SJCRH30 (cell line): ENCODE data around the gene WASL. TPM values are rescaled to one million over a fixed set of nuclear protein-coding genes. Genes with fewer than 3 reads are reported as not detected.
A peak's percentile ranks its signal among the peaks of the same experiment; 100 is the strongest.
"Not testable (repeated sequence)": the region's sequence is repeated elsewhere in the genome, so short reads cannot be mapped to it uniquely, and the experiment has no call there.

Experiments
- DNase-seq, 2 experiments: peaks; one replicate each; pipeline ENCODE4 v3.0.0-alpha.2; 2015 to 2020
- H3K27ac ChIP-seq: fragments of 250-450 bp; sonication (Bioruptor Pico); 2 replicates; pipeline ENCODE4 v1.5.1; 2020; ENCODE audit warnings: mild to moderate bottlenecking, moderate library complexity
- H3K27me3 ChIP-seq: fragments of 250-450 bp; sonication (Bioruptor Pico); 2 replicates; pipeline ENCODE4 v1.5.1; 2020; ENCODE audit warnings: mild to moderate bottlenecking, moderate library complexity
- H3K36me3 ChIP-seq: fragments of 250-450 bp; sonication (Bioruptor Pico); 2 replicates; pipeline ENCODE4 v1.5.1; 2020; ENCODE audit warnings: mild to moderate bottlenecking, moderate library complexity
- H3K4me1 ChIP-seq: fragments of 250-450 bp; sonication (Bioruptor Pico); 2 replicates; pipeline ENCODE4 v1.5.1; 2020; ENCODE audit warnings: mild to moderate bottlenecking, moderate library complexity
- H3K4me3 ChIP-seq: fragments of 250-450 bp; sonication (Bioruptor Pico); 2 replicates; pipeline ENCODE4 v1.5.1; 2020; ENCODE audit warnings: mild to moderate bottlenecking, moderate library complexity
- H3K9me3 ChIP-seq: fragments of 250-450 bp; sonication (Bioruptor Pico); replicated peaks from 2 replicates; pipeline ENCODE4 v1.5.1; 2020; ENCODE audit warnings: mild to moderate bottlenecking, moderate library complexity
- total RNA-seq: library from RNA; depleted of rRNA; stranded (reverse); fragments of >200 nt; shearing (Covaris generic); gene quantifications from 2 replicates; pipeline ENCODE4 v1.2.3, GENCODE V29; 2014; rRNA removed

Gene WASL
- total RNA-seq: 25.4 and 26.4 TPM in 2 replicates

DNA sequence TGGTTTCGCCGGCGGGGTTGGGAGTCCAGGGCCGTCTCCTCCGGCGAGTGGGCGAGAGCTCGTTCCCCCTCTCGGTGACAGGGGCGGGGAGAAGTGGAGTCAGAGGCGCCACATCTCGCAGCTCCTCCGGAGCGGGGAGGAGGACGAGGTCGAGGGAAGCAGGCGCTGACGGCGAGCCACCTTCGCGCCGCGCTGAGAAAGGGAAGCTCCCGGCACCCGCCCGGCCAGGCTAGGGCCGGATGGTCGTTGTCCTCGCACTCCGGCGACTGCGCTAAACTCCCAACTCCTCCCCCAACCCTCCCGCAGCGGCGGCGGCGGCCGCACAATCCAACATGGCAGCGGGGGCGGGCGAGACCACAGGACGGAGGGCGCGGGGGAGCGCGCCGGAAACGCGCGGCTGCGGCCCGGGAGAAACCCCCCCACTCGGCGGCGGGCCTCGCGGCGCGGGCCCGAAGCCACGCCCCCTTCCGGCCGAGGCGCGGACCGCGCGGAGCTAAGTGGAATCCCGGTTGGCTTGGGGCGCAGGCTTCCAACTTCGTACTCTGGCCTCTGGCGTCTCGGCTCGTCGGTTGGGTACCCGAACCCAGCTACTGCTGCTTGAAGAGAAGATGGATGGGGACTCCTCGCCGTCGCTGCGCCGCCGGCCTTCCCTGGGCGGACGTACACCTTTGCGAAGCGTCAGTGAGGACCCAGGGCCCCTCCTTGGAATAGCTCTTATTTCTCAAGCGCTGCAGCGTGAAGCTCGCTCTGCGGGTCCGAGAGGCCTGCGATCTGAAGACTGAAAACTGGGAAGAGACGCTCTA lies at the start of gene WASL:
Gene WASL, minus strand, starts transcription at position 270 of the 803 bp plus-strand sequence. Its CDS starts 269 bp downstream, at position 1.
- H3K27ac ChIP-seq: peak within 1 kb of the TSS; percentile 82
- no peaks in the 10 kb centered on the region for H3K27me3 ChIP-seq
- no peaks in the 10 kb centered on the region for H3K9me3 ChIP-seq
- peaks cover 12% of the 10 kb centered on the region; the same call in 1 of the 2 replicates for H3K4me1 ChIP-seq
- DNase-seq: peak; percentile 90 to 94
- H3K36me3 ChIP-seq: no peaks in the 10 kb centered on the region
- peak within 1 kb of the TSS; percentile 86 for H3K4me3 ChIP-seq

DNA sequence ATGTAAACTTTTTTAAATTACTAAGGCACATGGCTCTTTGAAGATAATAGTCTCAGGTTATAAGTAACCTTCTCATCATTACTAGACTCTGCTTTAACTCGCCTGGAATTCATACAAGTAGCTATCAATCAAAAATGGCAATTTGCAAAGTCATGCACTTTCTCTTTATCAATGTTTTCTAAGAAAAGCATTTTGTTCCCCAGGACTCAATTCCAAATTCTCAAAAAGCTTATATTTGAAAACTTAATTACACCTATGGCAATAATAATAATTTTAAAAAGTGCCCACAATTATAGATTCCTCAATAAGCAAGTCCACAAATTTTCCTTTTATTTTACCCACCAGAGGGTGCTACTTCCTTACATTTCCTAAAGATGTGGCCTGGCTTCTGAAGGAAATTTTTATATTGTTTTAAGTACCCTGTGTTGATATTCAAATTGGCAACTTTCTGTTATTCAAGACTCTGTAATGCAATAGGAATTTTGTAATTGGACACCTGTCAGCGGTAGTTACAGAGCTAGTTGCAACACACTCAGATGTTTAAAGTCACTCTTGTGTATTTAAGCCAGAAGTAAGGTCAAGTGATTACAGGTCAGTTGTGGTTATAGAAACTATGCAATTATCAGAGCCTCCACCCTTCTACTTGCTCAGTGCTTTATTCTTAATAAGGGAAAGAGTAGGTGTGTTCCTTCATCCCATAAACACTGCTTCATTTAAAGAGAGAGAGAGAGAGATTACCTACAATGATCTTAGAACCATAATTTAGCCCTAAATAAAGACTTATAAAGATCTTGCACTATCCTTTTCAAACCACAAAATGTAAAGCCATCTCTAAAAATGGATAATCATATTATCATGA lies 49.1 kb upstream of the WASL start:
- Histone ChIP-seq H3K27ac (no peak overlapping the region), H3K4me3 (no peak overlapping the region), H3K27me3 (no peaks in the 10 kb centered on the region), H3K9me3 (no peaks in the 10 kb centered on the region), H3K4me1 (peaks cover 12% of the 10 kb centered on the region), H3K36me3 (no peaks in the 10 kb centered on the region)
- peak; percentile 6 to 62 for DNase-seq

DNA sequence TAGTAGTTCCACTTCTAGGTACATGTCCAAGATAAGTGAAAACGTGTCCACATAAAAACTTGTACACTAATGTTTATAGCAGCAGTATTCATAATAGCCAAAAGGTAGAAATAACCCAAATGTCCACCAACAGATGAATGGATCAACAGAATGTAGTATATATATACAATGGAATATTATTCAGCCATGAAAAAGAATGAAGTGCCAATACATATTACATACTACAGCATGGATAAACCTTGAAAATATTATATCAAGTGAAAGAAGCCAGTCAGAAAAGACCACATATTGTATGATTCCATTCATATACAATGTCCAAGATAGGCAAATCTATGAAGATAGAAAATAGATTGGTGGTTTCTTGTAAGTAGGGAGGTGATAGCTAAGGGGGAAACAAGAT lies 47.8 kb upstream of the WASL start:
- H3K9me3 ChIP-seq: no peaks in the 10 kb centered on the region
- DNase-seq: no peak
- H3K36me3 ChIP-seq: no peaks in the 10 kb centered on the region
- H3K4me3 ChIP-seq: no peak overlapping the region
- H3K27ac ChIP-seq: no peak overlapping the region
- peaks cover 12% of the 10 kb centered on the region for H3K4me1 ChIP-seq
- no peaks in the 10 kb centered on the region for H3K27me3 ChIP-seq

DNA sequence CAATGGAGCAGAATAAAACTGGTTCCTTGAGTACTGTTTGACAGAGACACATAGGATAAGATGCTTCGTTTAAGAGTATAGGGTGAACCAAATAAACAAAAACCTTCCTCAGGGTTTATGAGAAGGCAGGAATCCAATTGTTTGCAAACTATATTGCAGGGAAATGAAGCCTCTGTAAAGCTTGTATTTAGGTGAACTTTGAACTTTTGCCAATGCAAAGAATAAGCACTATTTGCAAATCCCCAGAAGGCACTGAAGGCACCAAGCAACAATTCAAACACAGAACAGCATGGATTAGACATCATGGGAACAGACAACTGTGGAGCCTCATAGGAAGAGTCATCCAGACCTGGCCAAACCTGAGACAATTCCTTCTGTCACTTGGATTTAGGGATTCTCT lies 47.1 kb upstream of the WASL start:
- Histone ChIP-seq H3K27me3 (no peaks in the 10 kb centered on the region), H3K27ac (no peak overlapping the region), H3K36me3 (no peaks in the 10 kb centered on the region), H3K4me3 (no peak overlapping the region), H3K9me3 (no peaks in the 10 kb centered on the region), H3K4me1 (peaks cover 12% of the 10 kb centered on the region)
- no peak for DNase-seq

DNA sequence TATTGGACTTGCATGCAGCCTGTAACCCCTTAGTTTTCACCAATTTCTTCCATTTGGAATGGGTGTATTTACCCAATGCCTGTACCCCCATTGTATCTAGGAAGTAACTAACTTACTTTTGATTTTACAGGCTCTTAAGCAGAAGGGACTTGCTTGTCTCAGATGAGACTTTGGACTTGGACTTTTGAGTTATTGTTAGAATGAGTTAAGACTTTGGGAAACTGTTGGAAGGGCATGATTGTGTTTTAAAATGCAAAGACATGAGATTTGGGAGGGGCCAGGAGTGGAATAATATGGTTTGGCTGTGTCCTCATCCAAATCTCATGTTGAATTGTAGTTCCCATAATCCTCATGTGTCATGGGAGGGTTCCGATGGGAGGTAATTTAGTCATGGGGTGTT lies 46.3 kb upstream of the WASL start:
- not testable (repeated sequence) for H3K27me3 ChIP-seq, H3K9me3 ChIP-seq, DNase-seq, H3K4me3 ChIP-seq, H3K36me3 ChIP-seq, H3K27ac ChIP-seq
- peaks cover 12% of the 10 kb centered on the region for H3K4me1 ChIP-seq

DNA sequence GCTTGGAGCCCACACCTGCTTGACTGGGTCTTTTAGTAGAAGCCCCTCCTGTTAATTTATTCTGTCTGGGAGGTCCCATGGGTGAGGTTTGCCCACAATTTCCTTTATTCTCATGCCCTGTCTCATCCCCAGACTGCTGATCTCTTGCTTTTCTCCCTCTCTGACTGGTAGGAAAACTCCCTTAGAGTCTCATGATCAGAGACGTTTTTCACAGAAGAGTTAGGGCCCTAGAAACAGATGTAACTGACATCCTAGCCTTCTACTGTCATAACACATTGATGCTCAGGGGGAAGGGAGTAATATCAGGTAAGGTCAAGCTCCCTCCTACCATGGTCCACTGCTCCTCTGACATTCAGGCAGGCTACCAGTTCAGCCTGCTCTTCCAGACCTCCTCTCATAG lies 43.7 kb upstream of the WASL start:
- Histone ChIP-seq H3K9me3 (no peaks in the 10 kb centered on the region), H3K27ac (no peak overlapping the region), H3K27me3 (no peaks in the 10 kb centered on the region), H3K4me1 (0 out of 2 replicates have a peak, but pooled peaks cover under 1% of the 10 kb centered on the region), H3K36me3 (no peaks in the 10 kb centered on the region), H3K4me3 (no peak overlapping the region)
- DNase-seq: no peak

DNA sequence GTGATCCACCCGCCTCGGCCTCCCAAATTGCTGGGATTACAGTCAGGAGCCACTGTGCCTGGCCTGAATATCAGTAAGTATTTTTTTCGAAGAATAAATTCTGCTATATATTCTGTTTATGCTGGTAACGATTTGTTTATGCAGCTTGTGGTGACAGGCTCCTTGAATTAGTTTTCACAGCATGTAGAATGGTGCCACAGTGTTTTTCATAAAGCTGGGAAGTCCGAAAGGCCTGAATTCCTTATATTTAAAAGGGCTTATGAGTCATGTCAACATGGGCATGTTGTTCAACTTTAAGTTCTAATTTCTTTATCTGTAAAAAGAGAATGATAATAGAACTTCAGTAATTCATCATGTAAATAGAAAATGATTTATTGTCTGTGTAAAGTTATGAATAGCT lies 42.2 kb upstream of the WASL start:
- no peaks in the 10 kb centered on the region for H3K9me3 ChIP-seq
- no peak for DNase-seq
- no peak overlapping the region for H3K4me3 ChIP-seq
- no peaks in the 10 kb centered on the region for H3K27me3 ChIP-seq
- no peaks in the 10 kb centered on the region for H3K4me1 ChIP-seq
- no peak overlapping the region for H3K27ac ChIP-seq
- no peaks in the 10 kb centered on the region for H3K36me3 ChIP-seq

DNA sequence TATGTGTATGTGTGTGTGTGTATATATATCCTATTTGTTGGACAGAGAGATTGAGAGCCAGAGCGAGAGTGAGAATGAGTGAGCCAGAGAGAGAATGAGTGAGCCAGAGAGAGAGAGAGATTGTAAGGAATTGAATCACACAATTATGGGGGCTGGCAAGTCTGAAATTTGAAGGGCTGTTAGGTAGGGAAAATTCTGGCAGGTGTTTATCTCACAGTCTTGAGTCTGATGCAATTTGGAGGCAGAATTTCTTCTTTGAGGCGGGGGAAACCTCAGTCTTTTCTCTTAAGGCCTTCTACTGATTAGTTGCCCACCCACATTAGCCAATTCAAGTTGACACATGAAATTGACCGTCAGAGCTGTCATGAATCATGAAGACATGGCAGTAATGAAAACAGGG lies 41.0 kb upstream of the WASL start:
- H3K27me3 ChIP-seq: no peaks in the 10 kb centered on the region
- no peaks in the 10 kb centered on the region for H3K4me1 ChIP-seq
- no peak for DNase-seq
- no peaks in the 10 kb centered on the region for H3K36me3 ChIP-seq
- no peaks in the 10 kb centered on the region for H3K9me3 ChIP-seq
- no peak overlapping the region for H3K27ac ChIP-seq
- no peak overlapping the region for H3K4me3 ChIP-seq

DNA sequence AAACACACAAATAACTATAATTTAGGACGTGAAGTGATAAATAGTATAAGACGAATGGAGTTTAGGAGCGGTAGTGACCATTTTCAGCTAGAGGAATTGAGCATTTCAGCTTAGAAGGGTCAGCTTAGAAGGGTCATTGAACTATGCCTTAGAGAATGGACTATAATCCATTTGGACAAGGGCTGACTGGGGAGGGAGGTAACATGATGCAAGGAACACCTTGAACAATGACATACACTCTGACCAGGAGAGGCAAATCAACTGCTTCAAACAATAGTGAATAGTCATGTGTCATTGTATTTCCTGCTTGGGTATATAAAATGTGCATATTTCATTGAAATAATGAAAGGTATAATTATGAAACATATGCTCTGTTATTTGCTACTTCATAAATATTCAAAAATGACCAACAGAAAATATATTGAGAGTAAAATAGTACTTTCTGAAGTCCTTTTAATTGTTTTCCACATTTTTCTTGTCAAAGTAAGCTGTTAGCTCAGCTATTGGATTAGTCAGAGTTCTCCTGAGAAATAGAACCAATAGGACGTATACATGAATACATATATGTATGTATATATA lies 40.5 kb upstream of the WASL start:
- DNase-seq: no peak
- Histone ChIP-seq H3K27me3 (no peaks in the 10 kb centered on the region), H3K4me3 (no peak overlapping the region), H3K9me3 (no peaks in the 10 kb centered on the region), H3K36me3 (no peaks in the 10 kb centered on the region), H3K27ac (no peak overlapping the region), H3K4me1 (no peaks in the 10 kb centered on the region)

DNA sequence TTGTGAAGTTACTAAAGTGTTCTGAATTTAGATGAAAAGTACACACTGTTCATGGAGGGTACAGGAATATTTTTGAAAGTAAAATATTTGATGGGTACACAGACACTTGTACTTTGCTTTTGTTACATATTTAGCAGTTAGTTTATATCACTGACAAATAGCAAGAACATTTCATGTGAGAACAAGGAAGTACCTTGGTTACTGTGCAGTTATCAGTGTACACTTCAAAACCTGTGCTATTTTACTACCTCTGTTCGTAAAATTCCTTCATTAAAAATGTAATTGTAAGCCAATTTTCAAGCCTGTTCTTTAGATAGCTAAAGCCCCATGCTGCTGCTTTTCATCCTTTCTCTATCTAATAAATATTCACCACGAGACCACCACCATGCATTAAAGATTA lies 39.8 kb upstream of the WASL start:
- Histone ChIP-seq H3K27me3 (no peaks in the 10 kb centered on the region), H3K36me3 (no peaks in the 10 kb centered on the region), H3K9me3 (no peaks in the 10 kb centered on the region), H3K4me1 (no peaks in the 10 kb centered on the region), H3K27ac (no peak overlapping the region), H3K4me3 (no peak overlapping the region)
- DNase-seq: no peak

DNA sequence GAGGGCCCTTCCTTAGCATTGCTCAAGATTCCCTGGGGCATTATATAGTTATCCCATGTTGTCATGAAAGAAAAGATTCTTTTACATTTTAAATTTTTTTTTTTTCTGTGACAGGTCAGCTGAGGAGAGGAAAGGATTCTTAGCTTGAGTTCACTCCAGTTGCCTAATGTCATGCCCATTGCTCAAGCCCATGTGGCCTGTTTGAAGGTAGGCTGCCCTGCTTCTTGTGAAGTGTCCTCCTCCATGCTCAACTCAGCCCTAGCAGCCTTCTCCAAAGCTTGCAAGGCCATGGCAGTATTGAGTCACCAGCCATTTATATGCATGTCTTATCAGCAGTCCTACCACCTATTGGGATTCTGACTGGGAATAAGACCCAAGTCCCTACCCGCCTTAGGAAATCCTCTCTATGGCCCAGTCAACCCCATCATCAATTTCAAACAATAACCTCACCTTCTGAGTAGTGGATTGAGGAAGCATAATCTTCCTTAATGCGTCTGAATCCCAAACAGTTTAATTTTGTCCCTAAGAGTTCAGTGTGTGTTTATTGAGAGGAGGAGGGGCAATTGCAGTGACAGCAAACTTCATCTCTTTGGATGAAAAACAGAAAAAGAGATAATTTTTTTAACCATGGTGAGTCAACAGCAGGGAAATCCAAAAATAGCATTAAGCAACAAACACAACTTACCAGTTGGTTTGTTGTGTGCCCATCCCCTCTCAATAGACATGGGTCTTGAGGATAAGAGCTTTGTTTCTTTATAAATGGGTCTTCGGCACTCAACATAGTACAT lies 38.6 kb upstream of the WASL start:
- H3K27ac ChIP-seq: no peak overlapping the region
- H3K9me3 ChIP-seq: no peaks in the 10 kb centered on the region
- H3K4me3 ChIP-seq: no peak overlapping the region
- H3K36me3 ChIP-seq: no peaks in the 10 kb centered on the region
- no peaks in the 10 kb centered on the region for H3K4me1 ChIP-seq
- no peaks in the 10 kb centered on the region for H3K27me3 ChIP-seq
- no peak for DNase-seq

DNA sequence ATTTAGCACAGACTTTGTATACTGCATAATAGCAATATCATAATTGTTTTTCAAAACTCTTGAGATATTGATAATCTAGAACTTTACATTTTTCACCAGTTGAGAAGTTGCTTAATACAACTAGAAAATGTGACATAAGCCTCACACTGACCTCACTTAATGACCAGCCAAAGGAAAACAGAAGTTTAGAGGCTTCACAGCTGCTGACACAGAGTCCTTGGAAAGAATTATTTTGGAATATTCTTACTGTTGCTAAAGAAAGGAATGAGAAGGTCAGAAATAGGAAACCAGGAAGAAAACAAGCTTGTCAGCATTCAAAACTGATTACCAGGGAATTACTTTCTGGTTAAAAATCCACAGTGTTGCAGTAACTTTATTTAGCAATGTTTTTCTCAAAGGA lies 35.5 kb upstream of the WASL start:
- Histone ChIP-seq H3K36me3 (no peaks in the 10 kb centered on the region), H3K27me3 (no peaks in the 10 kb centered on the region), H3K27ac (no peak overlapping the region), H3K4me1 (peaks cover 5% of the 10 kb centered on the region; the same call in 1 of the 2 replicates), H3K4me3 (no peak overlapping the region), H3K9me3 (no peaks in the 10 kb centered on the region)
- DNase-seq: no peak

DNA sequence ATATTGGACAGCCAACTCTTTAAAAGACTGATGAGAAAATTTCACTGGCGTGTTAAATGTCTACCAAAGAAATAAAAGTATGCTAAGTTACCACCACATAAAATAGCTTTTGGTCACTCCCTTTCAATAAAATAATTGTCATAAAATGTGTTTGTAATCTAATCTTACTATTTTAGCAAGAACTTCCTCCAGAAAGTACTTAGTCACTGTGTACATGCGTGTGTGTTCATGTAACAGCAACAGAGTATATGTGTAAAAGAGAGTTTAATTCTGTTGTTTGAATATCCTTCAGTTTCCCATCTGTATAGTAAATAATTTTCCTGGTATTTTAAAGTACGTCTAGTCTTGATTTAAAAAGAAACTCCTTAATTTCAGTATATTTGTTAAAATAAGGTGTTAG lies 35.0 kb upstream of the WASL start:
- Histone ChIP-seq H3K4me3 (no peak overlapping the region), H3K4me1 (peaks cover 5% of the 10 kb centered on the region; the same call in 1 of the 2 replicates), H3K27me3 (no peaks in the 10 kb centered on the region), H3K36me3 (no peaks in the 10 kb centered on the region), H3K9me3 (no peaks in the 10 kb centered on the region), H3K27ac (no peak overlapping the region)
- no peak for DNase-seq

DNA sequence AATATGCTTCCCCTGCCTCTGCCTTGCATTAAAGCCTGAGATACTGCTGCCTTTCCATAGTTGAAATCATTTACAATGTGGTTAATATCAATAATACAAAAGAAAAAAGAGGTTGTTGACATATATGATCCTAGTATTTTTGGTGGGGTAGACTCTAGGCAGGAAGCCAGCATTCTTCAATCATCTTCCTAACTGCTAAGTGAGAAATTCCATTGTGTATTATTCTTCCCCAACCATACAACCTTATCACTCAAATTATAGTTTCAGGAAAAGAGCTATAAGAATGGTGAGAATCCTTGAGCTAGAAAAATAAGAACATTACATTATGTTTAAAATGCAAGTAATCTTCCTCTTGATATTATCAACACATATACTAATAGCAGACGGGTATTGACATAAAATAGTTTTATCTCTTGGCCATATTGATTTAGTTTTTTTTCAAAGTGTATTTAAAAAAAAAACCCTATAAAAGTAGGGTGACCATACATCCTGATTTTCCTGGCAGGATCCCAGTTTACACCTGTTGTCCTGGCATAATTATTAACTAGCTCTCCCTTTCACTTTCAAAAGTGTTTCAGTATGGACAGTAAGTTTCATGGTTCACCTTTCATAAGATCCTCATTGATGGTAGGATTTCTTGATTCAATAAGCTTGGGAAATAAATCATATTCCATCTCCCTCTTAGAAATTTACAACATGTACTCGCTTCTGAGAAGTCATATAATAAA lies 33.4 kb upstream of the WASL start:
- H3K27ac ChIP-seq: no peak overlapping the region
- H3K4me3 ChIP-seq: no peak overlapping the region
- no peaks in the 10 kb centered on the region for H3K9me3 ChIP-seq

More for the DNA sequence above, 33.4 kb upstream of the WASL start:
- H3K36me3 ChIP-seq: no peaks in the 10 kb centered on the region
- H3K27me3 ChIP-seq: no peaks in the 10 kb centered on the region
- H3K4me1 ChIP-seq: peaks cover 5% of the 10 kb centered on the region; the same call in 1 of the 2 replicates
- DNase-seq: no peak
